Transverse colon (tissue), 4 donors: ENCODE results near the gene POU5F1.

Experiments used
- CTCF ChIP-seq, 5 experiments: fragments of 200-600 bp in 3 of 5; fragments of 450-650 bp in 2 of 5; sonication (generic) in 3 of 5; IDR thresholded peaks; 1 replicate in 2 of 5; 2 replicates in 3 of 5; pipeline ENCODE4 v1.5.1; 2016 to 2017; ENCODE audit warnings: antibody characterized with exemption in 5 of 5, inconsistent platforms in 3 of 5, mild to moderate bottlenecking in 2 of 5, moderate library complexity in 1 of 5
- EP300 ChIP-seq: sonication (generic); formaldehyde crosslinking; IDR thresholded peaks from one replicate; pipeline ENCODE4 v1.6.1; 2017; ENCODE audit warnings: antibody characterized with exemption, low read depth
- POLR2A ChIP-seq: fragments of 450-650 bp; IDR thresholded peaks from one replicate; pipeline ENCODE4 v1.6.1; 2016; ENCODE audit warnings: antibody characterized with exemption, mild to moderate bottlenecking, moderate library complexity
- POLR2AphosphoS5 ChIP-seq, 3 donors: sonication (generic); formaldehyde crosslinking; IDR thresholded peaks; one replicate each; pipeline ENCODE4 v1.6.1; 2016; ENCODE audit warnings: antibody characterized with exemption in 3 of 3

- TF ChIP-seq CTCF (IDR thresholded peaks at IDR 0.05) (no peak), EP300 (no peak), POLR2A (no peak), POLR2AphosphoS5 (IDR thresholded peaks at IDR 0.05) (no peak)
Observed at GRCh38 chr6:31122791-31123706, 47.4 kb downstream of the POU5F1 start.
